Astrocyte of the spinal cord (primary cell): Measurements from ENCODE around the gene P2RY10.

ENCODE experiments used
- DNase-seq: peaks from one replicate; pipeline ENCODE4 v3.0.0; 2011; ENCODE audit warnings: low read depth, low spot score
- H3K4me3 ChIP-seq: 2 replicates; pipeline ENCODE4 v1.5.1; 2011; ENCODE audit warnings: low read depth, mild to moderate bottlenecking, low read length, moderate library complexity
- CTCF ChIP-seq: IDR thresholded peaks from 2 replicates; pipeline ENCODE4 v1.5.1; 2012; ENCODE audit warnings: low read depth, mild to moderate bottlenecking, low read length, inconsistent platforms
- in situ Hi-C: cut with HindIII; loops from 2 replicates; pipeline ENCODE4 v1.10.0; 2017; ENCODE audit warnings: low sequenced_read_pairs

The P2RY10 gene, protein sequence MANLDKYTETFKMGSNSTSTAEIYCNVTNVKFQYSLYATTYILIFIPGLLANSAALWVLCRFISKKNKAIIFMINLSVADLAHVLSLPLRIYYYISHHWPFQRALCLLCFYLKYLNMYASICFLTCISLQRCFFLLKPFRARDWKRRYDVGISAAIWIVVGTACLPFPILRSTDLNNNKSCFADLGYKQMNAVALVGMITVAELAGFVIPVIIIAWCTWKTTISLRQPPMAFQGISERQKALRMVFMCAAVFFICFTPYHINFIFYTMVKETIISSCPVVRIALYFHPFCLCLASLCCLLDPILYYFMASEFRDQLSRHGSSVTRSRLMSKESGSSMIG

GRCh38 chrX:78945186-78945912 lies at the start of gene P2RY10:
TSS of gene P2RY10 (plus strand) at chrX:78945391. CDS start at chrX:78960521, 15,130 bp downstream.
- no peak within 1 kb of the TSS for H3K4me3 ChIP-seq
- TF ChIP-seq CTCF: no peak
- in situ Hi-C loops: no loop called here
- DNase-seq: no peak

GRCh38 chrX:78922754-78923153 lies 22.4 kb upstream of the P2RY10 start:
- no peak for DNase-seq
- in situ Hi-C loops: no loop called here
- no peak overlapping the region for H3K4me3 ChIP-seq
- no peak for TF ChIP-seq CTCF

- H3K4me3 ChIP-seq: no peak overlapping the region
- no peak for DNase-seq
- TF ChIP-seq CTCF: no peak
- in situ Hi-C loops: no loop called here
Measured at GRCh38 chrX:78923198-78924015, 21.8 kb upstream of the P2RY10 start.

DNA sequence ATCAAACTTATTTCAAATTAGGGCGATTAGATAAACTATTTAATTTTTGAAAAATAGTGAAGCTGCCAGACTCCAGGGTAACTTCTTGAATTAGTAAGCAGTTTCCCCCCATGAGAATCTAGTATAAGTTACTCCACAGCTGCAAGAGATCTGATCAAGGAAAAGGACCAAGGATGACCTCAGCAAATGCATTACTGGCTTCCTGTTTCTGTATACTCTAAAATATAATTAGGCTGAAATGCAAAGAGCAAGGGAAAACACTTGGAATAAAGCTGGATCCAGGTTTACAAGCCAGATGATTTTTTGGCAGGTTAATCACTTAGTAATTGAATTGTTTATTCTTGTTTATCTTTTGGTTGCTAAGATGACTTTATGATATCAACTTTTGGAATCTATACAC lies 13.4 kb upstream of the P2RY10 start:
- DNase-seq: no peak
- in situ Hi-C loops: no loop called here
- no peak for TF ChIP-seq CTCF

DNA sequence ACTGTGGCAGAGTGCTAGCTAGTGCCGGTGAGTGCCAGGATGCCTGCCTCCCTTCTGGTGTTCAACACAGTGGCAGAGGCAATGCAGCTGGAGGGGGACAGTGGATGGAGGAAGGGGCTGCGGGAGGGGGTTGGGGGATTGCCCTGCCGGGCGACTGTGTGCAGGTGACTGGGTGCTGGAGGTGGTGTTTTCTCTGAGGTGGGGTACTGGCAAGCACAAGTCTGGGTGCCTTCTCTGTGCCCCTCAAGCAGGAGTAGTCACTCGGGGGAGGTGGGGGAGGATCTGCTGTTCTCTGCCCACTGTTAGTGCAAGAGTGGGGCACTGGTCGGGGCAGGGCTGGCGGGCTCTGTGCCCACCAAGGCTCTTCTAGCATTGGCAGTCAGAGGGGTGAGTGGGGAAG lies 10.3 kb upstream of the P2RY10 start:
- no peak for DNase-seq
- in situ Hi-C loops: no loop called here

More for the DNA sequence above, 13.4 kb upstream of the P2RY10 start:
- no peak overlapping the region for H3K4me3 ChIP-seq

More for the DNA sequence above, 10.3 kb upstream of the P2RY10 start:
- no peak overlapping the region for H3K4me3 ChIP-seq
- no peak for TF ChIP-seq CTCF
